ENCODE measurements around the gene WAPL.

DNA sequence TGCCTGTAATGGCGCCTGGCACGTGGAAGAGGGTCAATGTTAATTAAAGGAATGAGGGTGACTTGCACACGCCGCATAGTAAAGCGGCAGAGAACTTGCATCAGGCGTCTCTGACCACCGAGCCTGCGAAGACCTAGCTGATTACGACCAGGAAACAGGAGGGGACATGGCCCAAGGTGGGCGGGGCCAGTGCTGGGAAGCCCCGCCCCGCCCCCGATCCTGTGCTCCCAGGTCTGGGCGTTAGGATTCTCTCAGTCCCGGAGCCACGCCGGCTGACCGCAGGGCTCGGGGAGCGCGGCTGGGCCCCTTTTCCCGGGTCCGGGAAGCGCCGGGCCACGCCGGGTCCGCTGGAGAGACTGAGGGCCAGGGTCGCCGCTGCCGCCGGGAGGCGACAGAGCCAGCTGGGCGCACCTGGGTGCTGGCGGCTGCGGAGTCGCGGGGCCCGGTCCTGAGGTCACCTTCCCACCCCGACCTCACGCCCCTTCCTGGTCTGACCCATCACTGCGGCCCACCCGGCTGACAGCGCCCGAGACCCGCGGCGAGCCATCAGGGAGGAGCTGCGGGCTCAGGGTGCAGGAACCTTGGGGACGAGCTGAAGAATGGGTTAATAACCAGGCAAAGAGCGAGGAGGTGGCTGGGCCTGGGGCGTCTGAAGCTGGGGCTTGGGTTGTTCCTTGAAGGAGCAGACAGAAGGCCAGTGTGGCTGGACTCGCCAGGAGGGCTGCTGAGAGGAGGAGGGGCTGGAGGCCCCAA, 132.0 kb downstream of the WAPL start:
- TF ChIP-seq TAF1 (IDR thresholded peaks at IDR 0.05; ENCODE audit: low read depth) (no peak), TEAD4 (IDR thresholded peaks at IDR 0.05) (no peak), TCF12 (IDR thresholded peaks at IDR 0.05; ENCODE audit: low read depth) (no peak), FOXM1 (IDR thresholded peaks at IDR 0.05; ENCODE audit: borderline replicate concordance, low read depth) (no peak), EP300 (IDR thresholded peaks at IDR 0.05; ENCODE audit: borderline replicate concordance) (no peak)
- TF ChIP-seq, protein P1, sequence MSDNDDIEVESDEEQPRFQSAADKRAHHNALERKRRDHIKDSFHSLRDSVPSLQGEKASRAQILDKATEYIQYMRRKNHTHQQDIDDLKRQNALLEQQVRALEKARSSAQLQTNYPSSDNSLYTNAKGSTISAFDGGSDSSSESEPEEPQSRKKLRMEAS (IDR thresholded peaks at IDR 0.05), result no peak

All from Ishikawa (cell line).